Upper lobe of right lung (tissue), 1 donor: ENCODE measurements around the gene KCNH8. TPM values are rescaled to one million over a fixed set of nuclear protein-coding genes. Genes with fewer than 3 reads are reported as not detected.

Experiments
- ATAC-seq: fragments of 200-7000 bp; cut with Tn5 transposase; one replicate; pipeline ENCODE4 v1.9.1; 2020; ENCODE audit warnings: mild to moderate bottlenecking, moderate library complexity
- DNase-seq: peaks from one replicate; pipeline ENCODE4 v3.0.0-alpha.2; 2020
- H3K27ac ChIP-seq: fragments of 200-600 bp; one replicate; pipeline ENCODE4 v1.8.0; 2022
- H3K27me3 ChIP-seq: fragments of 200-600 bp; one replicate; pipeline ENCODE4 v1.8.0; 2022; ENCODE audit warnings: mild to moderate bottlenecking
- H3K36me3 ChIP-seq: fragments of 200-600 bp; one replicate; pipeline ENCODE4 v1.8.0; 2022
- H3K4me1 ChIP-seq: fragments of 200-600 bp; one replicate; pipeline ENCODE4 v1.8.0; 2022
- H3K4me3 ChIP-seq: fragments of 200-600 bp; one replicate; pipeline ENCODE4 v1.8.0; 2022; ENCODE audit warnings: mild to moderate bottlenecking
- H3K9me3 ChIP-seq: fragments of 200-600 bp; one replicate; pipeline ENCODE4 v1.8.0; 2022
- intact Hi-C: fragments of 100-400 bp; cut with DNase I; formaldehyde crosslinking; loops from one replicate; pipeline ENCODE4 v1.11.0; 2022
- total RNA-seq: library from RNA; stranded (reverse); fragmentation: NEBNext Ultra II Directional; extraction: Animal tissue kit (Norgen Biotek cat#: 25700); gene quantifications from one replicate; pipeline ENCODE4 v1.2.1, GENCODE V29; 2021
- TF ChIP-seq, protein P1 (sequence below): fragments of 200-600 bp; IDR thresholded peaks from one replicate; pipeline ENCODE4 v1.8.0; 2022; ENCODE audit warnings: antibody characterized with exemption
- donor health status: DM: no; HTN: yes; CAD: no; lungs with severe emphysema.

The KCNH8 gene
- total RNA-seq, 1 donor from 2014 or later, result 0.41 TPM

DNA sequence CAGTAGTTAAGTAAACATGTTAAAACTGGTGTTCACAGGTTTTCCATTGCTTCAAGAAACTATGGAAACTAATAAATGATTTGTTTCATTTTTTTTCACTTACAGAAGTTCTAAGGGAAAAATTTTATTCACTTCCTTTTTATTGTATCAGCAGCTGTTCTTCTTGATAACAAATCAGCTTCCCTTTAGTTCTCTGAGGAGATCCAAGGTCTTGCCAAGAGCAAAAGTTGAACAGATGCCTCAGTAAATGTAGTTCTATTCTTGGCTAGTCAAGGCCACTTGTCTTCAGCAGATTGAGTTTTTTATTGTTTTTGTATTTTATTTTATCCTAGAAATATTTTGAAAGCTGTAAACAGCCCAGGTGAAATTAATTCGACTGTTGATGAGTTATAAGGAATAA lies 41.8 kb downstream of the KCNH8 start:
- H3K4me3 ChIP-seq, result no peak overlapping the region
- H3K27ac ChIP-seq, result no peak overlapping the region
- TF ChIP-seq, protein P1, sequence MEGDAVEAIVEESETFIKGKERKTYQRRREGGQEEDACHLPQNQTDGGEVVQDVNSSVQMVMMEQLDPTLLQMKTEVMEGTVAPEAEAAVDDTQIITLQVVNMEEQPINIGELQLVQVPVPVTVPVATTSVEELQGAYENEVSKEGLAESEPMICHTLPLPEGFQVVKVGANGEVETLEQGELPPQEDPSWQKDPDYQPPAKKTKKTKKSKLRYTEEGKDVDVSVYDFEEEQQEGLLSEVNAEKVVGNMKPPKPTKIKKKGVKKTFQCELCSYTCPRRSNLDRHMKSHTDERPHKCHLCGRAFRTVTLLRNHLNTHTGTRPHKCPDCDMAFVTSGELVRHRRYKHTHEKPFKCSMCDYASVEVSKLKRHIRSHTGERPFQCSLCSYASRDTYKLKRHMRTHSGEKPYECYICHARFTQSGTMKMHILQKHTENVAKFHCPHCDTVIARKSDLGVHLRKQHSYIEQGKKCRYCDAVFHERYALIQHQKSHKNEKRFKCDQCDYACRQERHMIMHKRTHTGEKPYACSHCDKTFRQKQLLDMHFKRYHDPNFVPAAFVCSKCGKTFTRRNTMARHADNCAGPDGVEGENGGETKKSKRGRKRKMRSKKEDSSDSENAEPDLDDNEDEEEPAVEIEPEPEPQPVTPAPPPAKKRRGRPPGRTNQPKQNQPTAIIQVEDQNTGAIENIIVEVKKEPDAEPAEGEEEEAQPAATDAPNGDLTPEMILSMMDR, result no peak
- no peaks in the 10 kb centered on the region for H3K4me1 ChIP-seq
- H3K9me3 ChIP-seq, result no peaks in the 10 kb centered on the region
- DNase-seq (no peak), ATAC-seq (no peak)
- no peaks in the 10 kb centered on the region for H3K27me3 ChIP-seq
- intact Hi-C loops, result no loop called here
- H3K36me3 ChIP-seq, result no peaks in the 10 kb centered on the region

DNA sequence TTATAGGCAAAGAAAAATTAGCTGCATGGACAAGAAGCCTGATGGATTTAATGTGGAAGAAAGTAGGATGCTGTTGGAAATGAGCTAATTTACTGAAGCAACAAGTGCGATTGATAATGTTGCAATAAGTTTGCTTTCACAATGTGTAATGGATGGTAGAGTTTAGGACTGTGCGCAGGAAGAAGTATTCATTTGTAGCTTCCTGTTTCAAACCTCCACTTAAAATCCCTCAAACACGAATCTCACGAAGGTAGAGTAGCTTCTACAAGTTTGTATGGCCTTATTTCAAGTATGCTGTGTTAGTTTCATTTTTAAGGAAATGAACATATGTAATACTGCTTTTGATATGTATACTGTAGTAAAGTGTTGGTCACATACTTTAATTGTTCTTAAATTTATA lies 42.3 kb downstream of the KCNH8 start:
- H3K9me3 ChIP-seq, result no peaks in the 10 kb centered on the region
- H3K4me3 ChIP-seq, result no peak overlapping the region
- no peak for ATAC-seq
- no peaks in the 10 kb centered on the region for H3K4me1 ChIP-seq
- H3K36me3 ChIP-seq, result no peaks in the 10 kb centered on the region
- TF ChIP-seq, protein P1, result no peak
- intact Hi-C loops, result no loop called here
- no peaks in the 10 kb centered on the region for H3K27me3 ChIP-seq
- H3K27ac ChIP-seq, result no peak overlapping the region
- DNase-seq, result no peak

DNA sequence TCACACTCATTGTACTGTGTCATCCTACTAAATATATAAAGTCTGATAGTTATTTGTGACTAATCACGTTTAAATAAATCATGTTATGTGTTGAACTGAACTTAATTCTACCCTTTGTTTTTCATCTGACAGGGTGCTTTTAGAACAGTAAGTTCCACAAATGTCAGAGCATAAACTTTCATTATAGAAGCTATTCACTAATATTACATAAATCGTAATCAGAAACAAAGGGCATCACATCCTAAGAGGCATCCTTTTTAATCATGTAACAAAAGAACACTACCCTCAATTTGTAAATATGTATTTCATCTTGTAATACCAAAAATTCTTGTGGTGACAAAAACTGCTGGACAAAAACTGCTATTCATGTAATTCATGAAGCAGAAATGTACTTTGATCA lies 50.8 kb downstream of the KCNH8 start:
- no peak for DNase-seq
- TF ChIP-seq, protein P1, result no peak
- no peaks in the 10 kb centered on the region for H3K27me3 ChIP-seq
- H3K4me3 ChIP-seq, result no peak overlapping the region
- ATAC-seq, result no peak
- no peak overlapping the region for H3K27ac ChIP-seq
- H3K9me3 ChIP-seq, result no peaks in the 10 kb centered on the region
- no peaks in the 10 kb centered on the region for H3K4me1 ChIP-seq
- H3K36me3 ChIP-seq, result no peaks in the 10 kb centered on the region
- intact Hi-C loops, result no loop called here

DNA sequence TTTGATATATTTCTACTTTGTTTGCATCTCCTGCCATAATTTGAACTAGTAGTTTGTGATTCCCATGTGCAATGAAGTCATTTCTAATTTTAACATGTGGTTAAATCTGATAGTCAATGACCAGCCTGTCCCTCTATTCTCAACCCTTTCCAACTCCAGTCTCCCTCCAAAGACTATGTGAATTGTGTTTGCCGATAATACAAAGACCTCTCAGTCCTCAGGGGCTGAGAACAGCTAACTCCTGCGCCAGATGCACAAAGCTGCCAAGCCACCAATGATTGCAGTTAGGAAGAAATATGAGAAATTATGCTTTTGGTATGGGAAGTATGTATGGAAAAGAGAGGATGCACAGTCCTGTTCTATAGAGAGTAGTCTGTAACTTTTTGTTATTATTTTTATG lies 54.0 kb downstream of the KCNH8 start:
- Histone ChIP-seq H3K4me1 (no peaks in the 10 kb centered on the region), H3K36me3 (no peaks in the 10 kb centered on the region), H3K4me3 (no peak overlapping the region), H3K9me3 (no peaks in the 10 kb centered on the region), H3K27ac (no peak overlapping the region), H3K27me3 (no peaks in the 10 kb centered on the region)
- TF ChIP-seq, protein P1, result no peak
- intact Hi-C loops, result no loop called here
- DNase-seq (no peak), ATAC-seq (no peak)

DNA sequence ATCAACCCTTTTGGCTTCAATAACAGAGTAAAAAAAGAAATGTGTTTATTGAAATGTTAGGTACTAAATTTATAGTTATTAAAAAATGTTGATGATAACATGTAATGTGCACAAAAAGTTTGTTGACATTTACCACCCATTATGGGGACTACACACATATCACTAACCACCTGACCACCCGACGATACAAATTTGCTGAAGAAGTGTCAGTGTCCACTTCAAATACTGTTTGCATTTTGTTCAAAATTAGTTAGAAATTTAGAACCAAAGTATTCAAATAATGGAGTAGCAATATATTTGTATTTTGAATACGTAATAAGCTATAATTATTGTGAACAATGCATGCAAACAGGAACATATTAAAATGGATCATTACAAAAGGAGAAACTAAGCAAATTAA lies 54.4 kb downstream of the KCNH8 start:
- no peaks in the 10 kb centered on the region for H3K4me1 ChIP-seq
- no peak for ATAC-seq
- DNase-seq, result no peak
- TF ChIP-seq, protein P1, result no peak
- intact Hi-C loops, result no loop called here
- no peak overlapping the region for H3K4me3 ChIP-seq
- no peaks in the 10 kb centered on the region for H3K9me3 ChIP-seq
- no peaks in the 10 kb centered on the region for H3K36me3 ChIP-seq
- no peaks in the 10 kb centered on the region for H3K27me3 ChIP-seq
- no peak overlapping the region for H3K27ac ChIP-seq

DNA sequence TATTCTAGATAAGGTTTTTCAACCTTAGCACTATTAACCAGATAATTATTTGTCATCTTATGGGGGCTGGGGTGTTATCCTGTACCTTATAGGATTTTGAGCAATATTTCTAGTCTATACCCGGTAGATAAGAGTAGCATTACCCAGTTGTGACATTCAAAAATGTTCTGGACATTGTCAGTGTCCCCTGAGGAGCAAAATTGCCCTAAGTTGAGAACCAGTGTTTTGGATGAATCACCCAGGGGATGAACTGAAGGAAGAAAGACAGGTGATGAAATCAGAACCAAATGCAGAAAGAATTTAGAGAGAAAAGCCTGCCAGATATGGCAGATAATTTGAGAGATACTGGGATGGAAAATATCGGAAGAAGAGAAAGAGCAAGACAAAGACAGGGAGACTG lies 58.2 kb downstream of the KCNH8 start:
- ATAC-seq (no peak), DNase-seq (no peak)
- H3K4me1 ChIP-seq, result no peaks in the 10 kb centered on the region
- no peaks in the 10 kb centered on the region for H3K36me3 ChIP-seq
- no peaks in the 10 kb centered on the region for H3K9me3 ChIP-seq
- H3K4me3 ChIP-seq, result no peak overlapping the region
- intact Hi-C loops, result no loop called here
- TF ChIP-seq, protein P1, result no peak
- H3K27ac ChIP-seq, result no peak overlapping the region
- no peaks in the 10 kb centered on the region for H3K27me3 ChIP-seq
